ENCODE results near the gene FAM193A. TPM values are rescaled to one million over a fixed set of nuclear protein-coding genes. Genes with fewer than 3 reads are reported as not detected.

FAM193A gene
- total RNA-seq, 1 donor from 2014 or later = 28.8 TPM

DNA sequence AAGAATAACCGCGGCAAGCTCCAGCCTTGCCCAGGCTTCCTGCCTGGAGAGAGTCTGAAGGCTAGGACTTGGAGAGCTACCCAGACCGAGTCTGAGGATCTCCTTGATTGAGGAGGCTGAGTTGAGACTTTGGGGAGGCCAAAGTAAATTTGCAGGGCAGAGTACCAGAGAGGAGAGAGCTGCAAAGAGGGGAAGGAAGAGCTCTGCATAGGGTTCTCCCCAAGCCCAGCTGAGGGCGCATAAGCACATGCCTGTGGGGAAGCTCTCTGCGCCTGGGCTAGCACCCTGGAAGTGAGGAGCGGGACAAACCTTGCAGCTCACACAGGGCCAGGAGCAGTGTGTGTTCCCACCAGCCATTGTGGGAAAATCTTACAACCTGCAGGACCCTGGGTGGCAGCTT is 56.1 kb downstream of the FAM193A start:
- FAIRE-seq (no peak), DNase-seq (ENCODE audit: low read depth) (no peak)
- H3K27ac ChIP-seq (ENCODE audit: low read depth, low read length) = no peak overlapping the region
- H3K79me2 ChIP-seq (ENCODE audit: insufficient read depth, low read length) = peaks cover 97% of the 10 kb centered on the region
- Mint-ChIP-seq H3K4me3 (ENCODE audit: unreplicated experiment) (no peak overlapping the region), H3K27me3 (ENCODE audit: low read depth, unreplicated experiment) (no peaks in the 10 kb centered on the region), H3K9me3 (ENCODE audit: unreplicated experiment) (no peaks in the 10 kb centered on the region), H3K36me3 (ENCODE audit: low read depth, unreplicated experiment) (peaks cover 5% of the 10 kb centered on the region), H3K27ac (ENCODE audit: unreplicated experiment) (no peak overlapping the region), H3K4me1 (ENCODE audit: low read depth, unreplicated experiment) (peaks cover 43% of the 10 kb centered on the region)
- no peak overlapping the region for H3K9ac ChIP-seq (ENCODE audit: low read length)
- H2AFZ ChIP-seq (ENCODE audit: low read depth, low read length) = no peak overlapping the region
- H3K27me3 ChIP-seq (ENCODE audit: insufficient read depth, low read length) = no peaks in the 10 kb centered on the region
- H3K9me3 ChIP-seq (ENCODE audit: insufficient read depth, low read depth, low read length) = no peaks in the 10 kb centered on the region
- H4K20me1 ChIP-seq (ENCODE audit: insufficient read depth, low read length) = peaks cover 95% of the 10 kb centered on the region
- TF ChIP-seq EZH2 (IDR thresholded peaks at IDR 0.05; ENCODE audit: insufficient read depth, low read length) (no peak), CTCF (IDR thresholded peaks at IDR 0.05; ENCODE audit: insufficient read depth, low read depth, low read length) (no peak)
- peaks cover 4% of the 10 kb centered on the region for H3K4me1 ChIP-seq (ENCODE audit: insufficient read depth, low read length)
- H3K4me3 ChIP-seq (ENCODE audit: insufficient read depth, low read depth, low read length) = no peak overlapping the region
- no peak overlapping the region for H3K4me2 ChIP-seq (ENCODE audit: low read length)
- H3K36me3 ChIP-seq (ENCODE audit: insufficient read depth, low read length) = no peaks in the 10 kb centered on the region

GRCh38 chr4:2593003-2593402 is 56.6 kb downstream of the FAM193A start:
- Histone ChIP-seq H3K36me3 (ENCODE audit: insufficient read depth, low read length) (no peaks in the 10 kb centered on the region), H4K20me1 (ENCODE audit: insufficient read depth, low read length) (peaks cover 95% of the 10 kb centered on the region), H2AFZ (ENCODE audit: low read depth, low read length) (no peak overlapping the region), H3K9ac (ENCODE audit: low read length) (no peak overlapping the region), H3K27me3 (ENCODE audit: insufficient read depth, low read length) (no peaks in the 10 kb centered on the region), H3K4me2 (ENCODE audit: low read length) (no peak overlapping the region), H3K9me3 (ENCODE audit: insufficient read depth, low read depth, low read length) (no peaks in the 10 kb centered on the region), H3K27ac (ENCODE audit: low read depth, low read length) (no peak overlapping the region), H3K4me1 (ENCODE audit: insufficient read depth, low read length) (peaks cover 6% of the 10 kb centered on the region), H3K79me2 (ENCODE audit: insufficient read depth, low read length) (peaks cover 96% of the 10 kb centered on the region), H3K4me3 (ENCODE audit: insufficient read depth, low read depth, low read length) (no peak overlapping the region)
- FAIRE-seq = no peak
- TF ChIP-seq EZH2 (IDR thresholded peaks at IDR 0.05; ENCODE audit: insufficient read depth, low read length) = no peak
- no peak for TF ChIP-seq CTCF (IDR thresholded peaks at IDR 0.05; ENCODE audit: insufficient read depth, low read depth, low read length)
- H3K36me3 Mint-ChIP-seq (ENCODE audit: low read depth, unreplicated experiment) = peaks cover 5% of the 10 kb centered on the region
- peaks cover 48% of the 10 kb centered on the region for H3K4me1 Mint-ChIP-seq (ENCODE audit: low read depth, unreplicated experiment)
- no peak overlapping the region for H3K27ac Mint-ChIP-seq (ENCODE audit: unreplicated experiment)
- H3K9me3 Mint-ChIP-seq (ENCODE audit: unreplicated experiment) = no peaks in the 10 kb centered on the region
- no peak overlapping the region for H3K4me3 Mint-ChIP-seq (ENCODE audit: unreplicated experiment)
- DNase-seq (ENCODE audit: low read depth) = no peak
- no peaks in the 10 kb centered on the region for H3K27me3 Mint-ChIP-seq (ENCODE audit: low read depth, unreplicated experiment)

DNA sequence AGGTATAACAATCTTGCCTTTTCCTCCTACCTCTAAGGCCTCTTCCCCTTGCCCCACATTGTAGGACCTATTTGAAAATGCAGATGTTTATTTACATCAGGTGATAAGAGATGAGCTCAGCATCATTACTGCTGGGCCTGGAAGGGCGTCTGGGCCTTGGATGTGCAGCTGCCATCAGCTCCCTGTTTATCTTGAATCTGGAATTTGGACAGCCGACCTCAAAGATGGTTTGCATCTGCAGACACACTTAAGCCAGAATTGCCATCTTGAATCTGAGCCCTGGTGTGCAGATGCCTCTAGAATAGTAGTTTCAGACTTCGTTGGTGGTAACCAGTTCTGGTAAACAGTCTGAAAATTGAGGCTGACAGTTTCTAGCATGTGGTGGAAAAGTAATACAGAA is 59.0 kb downstream of the FAM193A start:
- peaks cover 63% of the 10 kb centered on the region for H3K4me1 Mint-ChIP-seq (ENCODE audit: low read depth, unreplicated experiment)
- Histone ChIP-seq H2AFZ (ENCODE audit: low read depth, low read length) (no peak overlapping the region), H4K20me1 (ENCODE audit: insufficient read depth, low read length) (peaks cover 98% of the 10 kb centered on the region), H3K27ac (ENCODE audit: low read depth, low read length) (no peak overlapping the region), H3K4me1 (ENCODE audit: insufficient read depth, low read length) (peaks cover 6% of the 10 kb centered on the region), H3K9ac (ENCODE audit: low read length) (no peak overlapping the region), H3K79me2 (ENCODE audit: insufficient read depth, low read length) (peaks cover 97% of the 10 kb centered on the region), H3K9me3 (ENCODE audit: insufficient read depth, low read depth, low read length) (no peaks in the 10 kb centered on the region), H3K4me3 (ENCODE audit: insufficient read depth, low read depth, low read length) (no peak overlapping the region), H3K36me3 (ENCODE audit: insufficient read depth, low read length) (no peaks in the 10 kb centered on the region), H3K4me2 (ENCODE audit: low read length) (no peak overlapping the region), H3K27me3 (ENCODE audit: insufficient read depth, low read length) (no peaks in the 10 kb centered on the region)
- no peaks in the 10 kb centered on the region for H3K9me3 Mint-ChIP-seq (ENCODE audit: unreplicated experiment)
- peaks cover 12% of the 10 kb centered on the region for H3K36me3 Mint-ChIP-seq (ENCODE audit: low read depth, unreplicated experiment)
- DNase-seq (ENCODE audit: low read depth) = no peak
- FAIRE-seq = no peak
- peak overlapping the region; percentile 4 for H3K27ac Mint-ChIP-seq (ENCODE audit: unreplicated experiment)
- no peak overlapping the region for H3K4me3 Mint-ChIP-seq (ENCODE audit: unreplicated experiment)
- H3K27me3 Mint-ChIP-seq (ENCODE audit: low read depth, unreplicated experiment) = no peaks in the 10 kb centered on the region
- no peak for TF ChIP-seq EZH2 (IDR thresholded peaks at IDR 0.05; ENCODE audit: insufficient read depth, low read length)
- no peak for TF ChIP-seq CTCF (IDR thresholded peaks at IDR 0.05; ENCODE audit: insufficient read depth, low read depth, low read length)
